ENCODE data around the gene TMEM179.
"Not testable (repeated sequence)": the region's sequence is repeated elsewhere in the genome, so short reads cannot be mapped to it uniquely, and the experiment has no call there.

Gene TMEM179

GRCh38 chr14:104604458-104605449 is at the start of gene TMEM179:
TSS of gene TMEM179 (minus strand) at chr14:104604772. CDS start at chr14:104604741, 31 bp downstream.
- FAIRE-seq: no peak

GRCh38 chr14:104654119-104654518 is 49.5 kb upstream of the TMEM179 start:
- FAIRE-seq: no peak

GRCh38 chr14:104653130-104653920 is 48.8 kb upstream of the TMEM179 start:
- FAIRE-seq: not testable (repeated sequence)

- no peak for FAIRE-seq
Observed at GRCh38 chr14:104652386-104652785, 47.8 kb upstream of the TMEM179 start.

GRCh38 chr14:104651876-104652260 is 47.3 kb upstream of the TMEM179 start:
- FAIRE-seq: no peak

- FAIRE-seq: no peak
Observed at GRCh38 chr14:104650981-104651875, 46.7 kb upstream of the TMEM179 start.

- FAIRE-seq: no peak
Observed at GRCh38 chr14:104650057-104650980, 45.7 kb upstream of the TMEM179 start.

GRCh38 chr14:104647467-104648043 is 43.0 kb upstream of the TMEM179 start:
- FAIRE-seq: no peak

GRCh38 chr14:104644656-104645378 is 40.2 kb upstream of the TMEM179 start:
- FAIRE-seq: no peak

GRCh38 chr14:104644091-104644635 is 39.6 kb upstream of the TMEM179 start:
- no peak for FAIRE-seq

- FAIRE-seq: no peak
Observed at GRCh38 chr14:104643306-104643705, 38.7 kb upstream of the TMEM179 start.

GRCh38 chr14:104642540-104642868 is 37.9 kb upstream of the TMEM179 start:
- no peak for FAIRE-seq

GRCh38 chr14:104641753-104642539 is 37.4 kb upstream of the TMEM179 start:
- no peak for FAIRE-seq

GRCh38 chr14:104640681-104641080 is 36.1 kb upstream of the TMEM179 start:
- no peak for FAIRE-seq

GRCh38 chr14:104639885-104640548 is 35.4 kb upstream of the TMEM179 start:
- FAIRE-seq: no peak

GRCh38 chr14:104639471-104639870 is 34.9 kb upstream of the TMEM179 start:
- no peak for FAIRE-seq

- FAIRE-seq: no peak
Observed at GRCh38 chr14:104638927-104639450, 34.4 kb upstream of the TMEM179 start.

- no peak for FAIRE-seq
Observed at GRCh38 chr14:104638190-104638589, 33.6 kb upstream of the TMEM179 start.
